ENCODE data around the gene CRYBG1.

- TF ChIP-seq EZH2 (IDR thresholded peaks at IDR 0.05; ENCODE audit: borderline replicate concordance, insufficient read depth, low read depth, low read length, poor library complexity, severe bottlenecking), result no peak
- no peak for TF ChIP-seq CTCF (IDR thresholded peaks at IDR 0.05)
Measured at GRCh38 chr6:106557837-106558236, 197.3 kb downstream of the CRYBG1 start.

Data from B cell (primary cell).